Kidney epithelial cell (primary cell): ENCODE measurements around the gene TNNT2. TPM values are rescaled to one million over a fixed set of nuclear protein-coding genes. Genes with fewer than 3 reads are reported as not detected.

Experiments used
- DNase-seq: peaks from one replicate; pipeline ENCODE4 v3.0.0-alpha.2; 2010; ENCODE audit warnings: low read depth
- H3K27me3 ChIP-seq: 2 replicates; pipeline ENCODE4 v1.6.0; 2011; ENCODE audit warnings: low read length; ENCODE audit not compliant: control insufficient read depth, insufficient read depth
- H3K36me3 ChIP-seq: 2 replicates; pipeline ENCODE4 v1.5.1; 2011; ENCODE audit warnings: low read length; ENCODE audit not compliant: control insufficient read depth, insufficient read depth
- H3K4me3 ChIP-seq: 2 replicates; pipeline ENCODE4 v1.5.1; 2011; ENCODE audit warnings: low read depth, mild to moderate bottlenecking, control low read depth, low read length
- CTCF ChIP-seq: IDR thresholded peaks from 2 replicates; pipeline ENCODE4 v1.5.1; 2011; ENCODE audit warnings: mild to moderate bottlenecking, moderate library complexity, low read length, control low read depth, inconsistent platforms; ENCODE audit not compliant: insufficient read depth, poor library complexity, severe bottlenecking
- total RNA-seq: library from RNA; depleted of rRNA; stranded (reverse); fragments of >200 nt; gene quantifications from 2 replicates; pipeline ENCODE4 v1.2.3, GENCODE V29; 2015

Gene TNNT2
- total RNA-seq, 1 donor from 2014 or later, result 0.08 TPM

GRCh38 chr1:201386208-201386607 lies 8.7 kb upstream of the TNNT2 start:
- H3K4me3 ChIP-seq, result no peak overlapping the region
- TF ChIP-seq CTCF, result no peak
- no peak for DNase-seq
- no peaks in the 10 kb centered on the region for H3K27me3 ChIP-seq
- no peaks in the 10 kb centered on the region for H3K36me3 ChIP-seq

DNA sequence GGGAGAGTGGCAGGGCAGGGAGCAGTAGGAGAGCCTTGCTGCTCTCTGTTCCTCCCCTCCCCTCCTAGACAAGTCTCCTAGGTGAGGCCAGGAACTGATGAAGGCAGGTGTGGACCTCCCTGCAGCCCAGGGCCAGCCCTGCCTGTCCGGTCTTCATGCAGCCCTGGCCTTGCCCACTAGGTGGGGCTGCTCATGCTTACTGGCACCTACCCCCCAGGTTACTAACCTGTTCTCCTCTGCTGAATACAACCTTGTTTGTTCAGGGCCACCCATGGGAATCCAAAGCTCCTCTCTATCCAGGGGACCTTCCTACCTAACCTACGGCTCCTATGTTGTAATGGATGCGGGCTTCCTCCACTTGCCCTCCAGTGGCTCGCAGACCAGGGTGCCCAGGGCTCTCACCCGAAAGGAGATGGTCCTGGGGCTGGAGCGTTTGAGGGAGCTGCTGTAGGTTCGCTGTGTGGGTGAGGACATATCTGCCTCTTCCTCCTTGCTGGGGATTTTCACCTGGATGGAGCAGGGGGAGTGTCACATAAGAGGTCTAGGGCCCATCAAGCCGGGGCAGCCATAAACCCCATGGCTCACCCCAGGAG lies 7.9 kb upstream of the TNNT2 start:
- no peaks in the 10 kb centered on the region for H3K27me3 ChIP-seq
- H3K36me3 ChIP-seq, result no peaks in the 10 kb centered on the region
- H3K4me3 ChIP-seq, result no peak overlapping the region
- TF ChIP-seq CTCF, result peak; percentile 97
- DNase-seq, result no peak

- no peak for TF ChIP-seq CTCF
- no peak for DNase-seq
- Histone ChIP-seq H3K27me3 (no peaks in the 10 kb centered on the region), H3K4me3 (no peak overlapping the region), H3K36me3 (no peaks in the 10 kb centered on the region)
Measured at GRCh38 chr1:201384406-201384782, 6.9 kb upstream of the TNNT2 start.

DNA sequence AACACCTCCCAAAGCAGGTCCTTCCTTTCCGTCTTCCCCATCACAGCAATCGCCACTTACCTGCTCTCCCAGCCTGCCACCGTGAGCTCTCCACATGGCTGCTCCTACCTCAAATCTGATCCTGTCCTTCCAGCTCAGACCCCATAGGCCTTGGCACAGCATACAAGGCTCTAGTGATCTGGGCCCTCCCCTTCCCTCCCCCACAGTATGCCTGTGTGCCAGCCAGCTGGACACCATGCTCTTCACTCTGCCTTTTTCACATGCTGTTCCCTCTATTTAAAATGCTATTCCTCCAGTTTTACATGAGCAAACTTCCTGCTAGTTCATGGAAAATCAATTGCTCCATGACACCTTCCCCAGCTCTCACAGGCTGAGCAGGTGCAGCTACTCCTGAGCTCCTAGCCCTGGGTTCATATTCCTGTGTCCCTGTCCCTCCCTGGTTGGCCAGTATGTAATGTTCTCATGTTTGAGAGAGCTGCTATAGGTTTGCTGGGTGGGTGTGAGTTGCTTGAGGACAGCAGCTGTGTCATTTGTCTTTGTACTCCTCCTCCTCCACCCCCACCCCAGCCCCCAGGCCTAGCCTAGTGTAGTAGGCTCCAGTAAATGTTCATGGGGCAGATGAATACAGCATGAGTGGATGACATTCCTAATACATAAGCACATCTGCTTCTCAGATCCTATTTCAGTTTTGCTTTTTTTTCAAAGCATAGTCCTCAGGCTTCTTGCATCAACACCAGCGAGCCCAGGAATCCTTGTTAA lies 6.3 kb upstream of the TNNT2 start:
- DNase-seq, result peak; percentile 91

DNA sequence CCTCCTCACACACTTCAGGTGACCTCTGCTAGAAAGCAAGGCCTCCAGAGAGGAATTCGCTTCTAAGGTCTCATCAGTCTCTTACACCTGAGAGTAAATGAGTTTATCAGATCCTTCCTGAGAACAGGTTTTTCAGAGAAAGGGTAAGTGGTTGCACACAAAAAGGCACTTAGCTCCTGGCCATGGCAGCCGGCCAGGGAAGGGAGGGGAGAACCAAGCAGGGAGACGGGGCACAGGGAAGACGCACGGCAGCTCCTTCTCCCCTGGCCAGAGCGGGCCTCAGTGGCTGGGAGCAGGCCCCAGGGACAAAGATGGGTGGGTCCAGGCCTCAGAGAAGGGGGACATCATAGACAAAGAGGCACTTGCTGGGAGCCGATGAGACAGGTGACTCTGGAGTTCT lies 3.6 kb upstream of the TNNT2 start:
- Histone ChIP-seq H3K27me3 (no peaks in the 10 kb centered on the region), H3K4me3 (no peak overlapping the region), H3K36me3 (no peaks in the 10 kb centered on the region)
- TF ChIP-seq CTCF, result no peak
- DNase-seq, result no peak

More for the DNA sequence above, 6.3 kb upstream of the TNNT2 start:
- no peak for TF ChIP-seq CTCF
- Histone ChIP-seq H3K4me3 (no peak overlapping the region), H3K27me3 (no peaks in the 10 kb centered on the region), H3K36me3 (no peaks in the 10 kb centered on the region)
